Activated CD4-positive, alpha-beta T cell treated with anti-CD3 and anti-CD28 coated beads for 36 hours (primary cell): ENCODE data around the gene SLC39A13. TPM values are rescaled to one million over a fixed set of nuclear protein-coding genes. Genes with fewer than 3 reads are reported as not detected.
A peak's percentile ranks its signal among the peaks of the same experiment; 100 is the strongest.

Experiments
- ATAC-seq: fragments of 200-7000 bp; cut with Tn5 transposase; one replicate; pipeline ENCODE4 v1.10.0; 2021; ENCODE audit warnings: mild to moderate bottlenecking, moderate library complexity
- CTCF ChIA-PET: fragments of 350-600 bp; sonication (Branson Sonifier 250); formaldehyde crosslinking; loops from one replicate; lab custom pipeline; 2021; ENCODE audit warnings: antibody characterized with exemption; lab: Charles Lee
- POLR2A ChIA-PET: fragments of 350-600 bp; sonication (Branson Sonifier 250); formaldehyde crosslinking; loops from one replicate; lab custom pipeline; 2021; ENCODE audit warnings: antibody characterized with exemption, inconsistent platforms; lab: Charles Lee
- DNase-seq: peaks from one replicate; pipeline ENCODE4 v3.0.0-alpha.2; 2020
- H3K27ac Mint-ChIP-seq: one replicate; pipeline ENCODE4 v1.8.0; 2021; ENCODE audit warnings: mixed read lengths
- H3K27me3 Mint-ChIP-seq: one replicate; pipeline ENCODE4 v1.8.0; 2021; ENCODE audit warnings: mixed read lengths
- H3K36me3 Mint-ChIP-seq: one replicate; pipeline ENCODE4 v1.8.0; 2021; ENCODE audit warnings: low read depth, mixed read lengths
- H3K4me1 Mint-ChIP-seq: one replicate; pipeline ENCODE4 v1.8.0; 2021; ENCODE audit warnings: mixed read lengths
- H3K4me3 Mint-ChIP-seq: one replicate; pipeline ENCODE4 v1.8.0; 2021; ENCODE audit warnings: mild to moderate bottlenecking, moderate library complexity, mixed read lengths
- H3K9me3 Mint-ChIP-seq: one replicate; pipeline ENCODE4 v1.8.0; 2021; ENCODE audit warnings: low read depth, mixed read lengths
- intact Hi-C, 2 experiments: fragments of 100-400 bp; cut with DNase I in 1 of 2; cut with micrococcal nuclease in 1 of 2; formaldehyde crosslinking; loops; one replicate each; pipeline versions ENCODE4 v1.14.2 to v1.15.1; 2022 to 2024; cut with DNase I, micrococcal nuclease
- total RNA-seq, 2 experiments: library from RNA; stranded (reverse); gene quantifications; one replicate each; pipeline ENCODE4 v1.2.3, GENCODE V29; 2021

SLC39A13 gene
- total RNA-seq, 2 experiments from 2014 or later, result 8.6 to 10.7 TPM

DNA sequence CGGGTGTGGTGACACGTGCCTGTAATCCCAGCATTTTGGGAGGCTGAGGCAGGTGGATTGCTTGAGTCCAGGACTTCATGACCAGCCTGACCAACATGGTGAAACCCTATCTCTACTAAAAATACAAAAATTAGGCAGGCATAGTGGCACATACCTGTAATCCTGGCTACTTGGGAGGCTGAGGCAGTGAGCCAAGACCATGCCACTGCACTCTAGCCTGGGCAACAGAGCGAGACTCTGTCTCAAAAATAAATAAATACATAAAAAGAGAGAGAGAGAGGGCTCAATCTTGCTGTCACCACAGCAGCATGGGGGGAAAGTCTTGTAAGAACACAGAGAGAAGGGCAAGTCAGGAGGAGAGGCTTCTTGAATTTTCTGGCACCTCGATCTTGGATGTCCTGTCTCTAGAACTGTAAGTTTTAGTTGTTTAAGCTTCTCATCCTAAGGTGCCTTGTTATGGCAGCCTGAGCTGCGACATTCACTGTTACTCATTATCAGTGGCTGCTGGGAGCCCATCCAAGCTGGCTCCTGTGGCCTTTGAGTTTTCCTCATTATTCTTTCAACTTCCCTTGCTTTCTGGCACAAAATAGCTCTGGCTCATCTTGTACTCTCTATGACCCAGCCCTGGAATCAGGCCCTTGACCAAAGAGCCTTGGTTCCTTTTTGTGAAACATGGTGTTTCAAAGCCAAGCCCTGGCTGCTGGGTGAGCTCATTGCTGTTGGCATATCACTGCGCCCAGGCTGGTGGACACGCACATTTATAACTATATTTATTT is 25.8 kb downstream of the SLC39A13 start:
- intact Hi-C loops, result no loop called here
- no peaks in the 10 kb centered on the region for H3K9me3 Mint-ChIP-seq
- DNase-seq (no peak), ATAC-seq (no peak)
- ChIA-PET POLR2A (no interaction called here), CTCF (interaction anchor here (0.6 to 1.3 kb wide), 4 partner anchors 22 to 109 kb away, joined by 3 to 4 read pairs (median 3); no protein-coding TSS in a partner anchor)
- H3K27me3 Mint-ChIP-seq, result no peaks in the 10 kb centered on the region
- no peaks in the 10 kb centered on the region for H3K4me1 Mint-ChIP-seq
- no peak overlapping the region for H3K27ac Mint-ChIP-seq
- H3K36me3 Mint-ChIP-seq, result no peaks in the 10 kb centered on the region
- no peak overlapping the region for H3K4me3 Mint-ChIP-seq

DNA sequence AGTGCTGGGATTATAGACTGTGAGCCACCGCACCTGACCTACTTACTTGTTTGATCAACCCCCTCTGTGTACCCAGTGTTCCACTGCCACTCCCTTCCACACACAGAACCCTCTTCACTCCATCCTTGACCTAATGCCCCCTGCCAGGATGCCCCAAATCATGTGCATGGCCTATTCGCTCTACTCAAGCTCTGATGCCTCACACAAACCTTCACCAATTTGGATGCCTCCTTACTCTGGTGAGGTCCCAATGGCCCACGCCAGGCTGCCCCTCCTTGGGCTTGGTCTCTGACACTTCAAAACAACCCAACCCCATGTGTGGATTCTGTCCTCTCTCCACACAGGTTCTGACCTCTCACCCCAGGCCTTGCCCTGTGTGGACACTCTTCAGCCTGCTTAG is 27.3 kb downstream of the SLC39A13 start:
- intact Hi-C loops, result no loop called here
- ChIA-PET CTCF (no interaction called here), POLR2A (no interaction called here)
- Mint-ChIP-seq H3K36me3 (no peaks in the 10 kb centered on the region), H3K9me3 (no peaks in the 10 kb centered on the region), H3K27ac (no peak overlapping the region), H3K27me3 (no peaks in the 10 kb centered on the region), H3K4me3 (no peak overlapping the region), H3K4me1 (no peaks in the 10 kb centered on the region)
- no peak for ATAC-seq
- no peak for DNase-seq

GRCh38 chr11:47436726-47437125 is 28.3 kb downstream of the SLC39A13 start:
- Mint-ChIP-seq H3K27ac (no peak overlapping the region), H3K36me3 (no peaks in the 10 kb centered on the region), H3K4me3 (no peak overlapping the region), H3K4me1 (no peaks in the 10 kb centered on the region), H3K9me3 (no peaks in the 10 kb centered on the region), H3K27me3 (no peaks in the 10 kb centered on the region)
- CTCF ChIA-PET, result interaction anchor here (0.7 kb wide), 1 partner anchor 110 kb away, joined by 3 read pairs; no protein-coding TSS in a partner anchor
- no peak for ATAC-seq
- intact Hi-C loops, result no loop called here
- POLR2A ChIA-PET, result no interaction called here
- no peak for DNase-seq

- H3K4me3 Mint-ChIP-seq, result no peak overlapping the region
- H3K4me1 Mint-ChIP-seq, result no peaks in the 10 kb centered on the region
- no peak overlapping the region for H3K27ac Mint-ChIP-seq
- CTCF ChIA-PET, result interaction anchor here (0.7 kb wide), 1 partner anchor 110 kb away, joined by 3 read pairs; no protein-coding TSS in a partner anchor
- H3K36me3 Mint-ChIP-seq, result no peaks in the 10 kb centered on the region
- H3K27me3 Mint-ChIP-seq, result no peaks in the 10 kb centered on the region
- DNase-seq (no peak), ATAC-seq (no peak)
- no peaks in the 10 kb centered on the region for H3K9me3 Mint-ChIP-seq
- POLR2A ChIA-PET, result no interaction called here
- intact Hi-C loops, result no loop called here
Observed at GRCh38 chr11:47437218-47437745, 28.9 kb downstream of the SLC39A13 start.

- POLR2A ChIA-PET, result no interaction called here
Observed at GRCh38 chr11:47437746-47438418, 29.5 kb downstream of the SLC39A13 start.

DNA sequence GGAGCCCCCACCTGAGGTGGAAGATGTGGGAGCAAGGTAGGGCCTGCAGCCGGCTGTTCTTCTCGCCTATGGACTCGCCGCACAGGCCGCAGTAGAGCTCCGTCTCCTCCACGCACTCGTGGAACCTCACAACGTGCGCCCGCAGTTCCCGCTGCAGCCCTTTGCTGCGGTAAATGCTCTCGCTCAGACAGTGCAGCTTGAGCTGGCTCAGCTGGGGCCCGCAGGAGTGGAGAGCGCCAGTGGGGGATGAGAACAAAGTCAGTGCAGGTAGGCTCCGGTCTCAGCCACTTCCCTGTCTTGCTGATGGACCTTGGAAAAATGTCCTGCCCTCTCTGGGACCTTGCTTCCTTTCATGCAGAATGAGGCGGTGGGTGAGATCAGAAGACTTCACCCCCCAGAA is 30.3 kb downstream of the SLC39A13 start:
- no peaks in the 10 kb centered on the region for H3K9me3 Mint-ChIP-seq
- intact Hi-C loops, result no loop called here
- H3K27me3 Mint-ChIP-seq, result no peaks in the 10 kb centered on the region
- CTCF ChIA-PET, result no interaction called here
- no peak for DNase-seq
- H3K4me1 Mint-ChIP-seq, result no peaks in the 10 kb centered on the region
- POLR2A ChIA-PET, result no interaction called here
- no peaks in the 10 kb centered on the region for H3K36me3 Mint-ChIP-seq
- no peak overlapping the region for H3K27ac Mint-ChIP-seq
- H3K4me3 Mint-ChIP-seq, result no peak overlapping the region
- no peak for ATAC-seq

More at GRCh38 chr11:47437746-47438418, 29.5 kb downstream of the SLC39A13 start:
- Mint-ChIP-seq H3K4me1 (no peaks in the 10 kb centered on the region), H3K27me3 (no peaks in the 10 kb centered on the region), H3K36me3 (no peaks in the 10 kb centered on the region), H3K27ac (no peak overlapping the region), H3K9me3 (no peaks in the 10 kb centered on the region), H3K4me3 (no peak overlapping the region)
- ATAC-seq (no peak), DNase-seq (no peak)
- CTCF ChIA-PET, result interaction anchor here (0.7 kb wide), 1 partner anchor 111 kb away, joined by 3 read pairs; no protein-coding TSS in a partner anchor
- intact Hi-C loops, result no loop called here

GRCh38 chr11:47440054-47440476 is 31.7 kb downstream of the SLC39A13 start:
- ATAC-seq (no peak), DNase-seq (no peak)
- no peaks in the 10 kb centered on the region for H3K4me1 Mint-ChIP-seq
- no peak overlapping the region for H3K27ac Mint-ChIP-seq
- POLR2A ChIA-PET, result no interaction called here
- intact Hi-C loops, result no loop called here
- H3K4me3 Mint-ChIP-seq, result no peak overlapping the region
- CTCF ChIA-PET, result interaction anchor here (0.6 kb wide), 1 partner anchor 116 kb away, joined by 3 read pairs; no protein-coding TSS in a partner anchor
- no peaks in the 10 kb centered on the region for H3K36me3 Mint-ChIP-seq
- no peaks in the 10 kb centered on the region for H3K9me3 Mint-ChIP-seq
- no peaks in the 10 kb centered on the region for H3K27me3 Mint-ChIP-seq

DNA sequence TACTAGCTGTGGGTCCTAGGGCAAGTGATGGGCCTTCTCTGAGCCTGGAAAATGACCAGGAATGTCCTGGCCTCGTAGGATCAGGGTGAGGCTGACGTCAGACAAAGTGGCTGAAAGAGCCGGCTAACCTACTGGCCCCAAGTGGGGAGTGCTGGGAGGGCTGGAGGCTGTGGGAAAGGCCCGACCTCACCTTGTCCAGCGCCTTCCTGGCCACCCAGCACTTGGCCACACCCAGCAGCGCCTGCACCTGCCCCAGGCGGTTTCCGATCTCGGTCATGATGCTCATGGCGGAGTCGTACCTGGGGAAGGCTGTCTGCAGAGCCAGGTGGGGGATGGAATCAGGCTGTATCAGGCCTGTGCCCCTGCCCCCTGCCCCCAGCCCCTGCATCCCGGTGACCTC is 33.0 kb downstream of the SLC39A13 start:
- no peak for DNase-seq
- CTCF ChIA-PET, result interaction anchor here (1.4 kb wide), 1 partner anchor 67 kb away, joined by 3 read pairs; no protein-coding TSS in a partner anchor
- Mint-ChIP-seq H3K4me3 (no peak overlapping the region), H3K36me3 (no peaks in the 10 kb centered on the region), H3K27ac (no peak overlapping the region), H3K27me3 (no peaks in the 10 kb centered on the region), H3K9me3 (no peaks in the 10 kb centered on the region), H3K4me1 (no peaks in the 10 kb centered on the region)
- intact Hi-C loops, result no loop called here
- POLR2A ChIA-PET, result no interaction called here
- no peak for ATAC-seq

- POLR2A ChIA-PET, result no interaction called here
- H3K4me3 Mint-ChIP-seq, result no peak overlapping the region
- intact Hi-C loops, result no loop called here
- no peaks in the 10 kb centered on the region for H3K36me3 Mint-ChIP-seq
- no peaks in the 10 kb centered on the region for H3K9me3 Mint-ChIP-seq
- DNase-seq, result no peak
- H3K27me3 Mint-ChIP-seq, result no peaks in the 10 kb centered on the region
- CTCF ChIA-PET, result interaction anchor here (0.6 to 1.1 kb wide), 3 partner anchors 11 to 947 kb away, joined by 3 to 5 read pairs (median 4); no protein-coding TSS in a partner anchor
- no peaks in the 10 kb centered on the region for H3K4me1 Mint-ChIP-seq
- no peak for ATAC-seq
- no peak overlapping the region for H3K27ac Mint-ChIP-seq
Observed at GRCh38 chr11:47442514-47442913, 34.1 kb downstream of the SLC39A13 start.

- no peaks in the 10 kb centered on the region for H3K36me3 Mint-ChIP-seq
- ChIA-PET CTCF (interaction anchor here (0.6 to 1.1 kb wide), 5 partner anchors 11 to 948 kb away, joined by 3 to 5 read pairs (median 4); no protein-coding TSS in a partner anchor), POLR2A (no interaction called here)
- ATAC-seq (peak; percentile 53), DNase-seq (no peak)
- intact Hi-C loops, result no loop called here
- H3K27me3 Mint-ChIP-seq, result no peaks in the 10 kb centered on the region
- H3K27ac Mint-ChIP-seq, result no peak overlapping the region
- H3K4me1 Mint-ChIP-seq, result no peaks in the 10 kb centered on the region
- no peaks in the 10 kb centered on the region for H3K9me3 Mint-ChIP-seq
- no peak overlapping the region for H3K4me3 Mint-ChIP-seq
Observed at GRCh38 chr11:47443028-47443700, 34.8 kb downstream of the SLC39A13 start.

DNA sequence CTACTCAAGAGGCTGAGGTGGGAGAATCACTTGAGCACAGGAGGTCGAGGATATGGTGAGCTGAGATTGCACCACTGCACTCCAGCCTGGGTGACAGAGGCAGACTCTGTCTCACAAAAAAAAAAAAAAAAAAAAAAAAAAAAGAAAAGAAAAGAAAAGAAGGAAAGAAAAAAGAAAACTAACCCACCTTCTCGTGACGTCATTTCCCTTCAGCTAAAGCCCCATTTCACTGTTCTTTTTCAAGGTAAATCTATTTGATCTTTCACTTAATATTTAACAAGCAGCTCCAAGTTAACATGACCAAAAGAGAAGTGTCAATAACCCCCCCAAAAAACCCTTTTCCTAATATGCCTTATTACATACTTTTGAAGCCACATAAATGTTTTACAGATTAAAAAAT is 35.4 kb downstream of the SLC39A13 start:
- intact Hi-C loops, result no loop called here
- no peaks in the 10 kb centered on the region for H3K36me3 Mint-ChIP-seq
- no peaks in the 10 kb centered on the region for H3K27me3 Mint-ChIP-seq
- DNase-seq (no peak), ATAC-seq (no peak)
- no peak overlapping the region for H3K4me3 Mint-ChIP-seq
- no peaks in the 10 kb centered on the region for H3K4me1 Mint-ChIP-seq
- H3K27ac Mint-ChIP-seq, result no peak overlapping the region
- POLR2A ChIA-PET, result no interaction called here
- no peaks in the 10 kb centered on the region for H3K9me3 Mint-ChIP-seq
- CTCF ChIA-PET, result interaction anchor here (0.8 to 1.0 kb wide), 2 partner anchors 9 to 409 kb away, joined by 3 to 4 read pairs; no protein-coding TSS in a partner anchor
